ENCODE data around the gene CATSPERZ. TPM values are rescaled to one million over a fixed set of nuclear protein-coding genes. Genes with fewer than 3 reads are reported as not detected.

CATSPERZ gene
- total and polyA plus RNA-seq, 2 of the 8 experiments (the other 6 are each of a cell fraction or from before 2014, with no cell fraction given) = 0.77 TPM; not detected in 1

GRCh38 chr11:64284048-64284961, 15.9 kb upstream of the CATSPERZ start, which contains the start of gene BAD (continued):
- TF ChIP-seq E2F6 (IDR thresholded peaks at IDR 0.05) (no peak), BRCA1 (IDR thresholded peaks at IDR 0.05; ENCODE audit: low read depth, low read length) (no peak), CHD2 (IDR thresholded peaks at IDR 0.05; ENCODE audit: low read length) (peak; percentile 73; the same call in 1 of the 2 replicates)
